HG02938 (cell line): ENCODE data around the gene CBLC.
"Not testable (repeated sequence)": the region's sequence is repeated elsewhere in the genome, so short reads cannot be mapped to it uniquely, and the experiment has no call there.

Source experiments
- ATAC-seq: cut with Tn5 transposase; IDR thresholded peaks from one replicate; pipeline ENCODE4 v1.9.1; 2021; ENCODE audit warnings: mild to moderate bottlenecking, moderate library complexity; ENCODE audit not compliant: unreplicated experiment

Gene CBLC

DNA sequence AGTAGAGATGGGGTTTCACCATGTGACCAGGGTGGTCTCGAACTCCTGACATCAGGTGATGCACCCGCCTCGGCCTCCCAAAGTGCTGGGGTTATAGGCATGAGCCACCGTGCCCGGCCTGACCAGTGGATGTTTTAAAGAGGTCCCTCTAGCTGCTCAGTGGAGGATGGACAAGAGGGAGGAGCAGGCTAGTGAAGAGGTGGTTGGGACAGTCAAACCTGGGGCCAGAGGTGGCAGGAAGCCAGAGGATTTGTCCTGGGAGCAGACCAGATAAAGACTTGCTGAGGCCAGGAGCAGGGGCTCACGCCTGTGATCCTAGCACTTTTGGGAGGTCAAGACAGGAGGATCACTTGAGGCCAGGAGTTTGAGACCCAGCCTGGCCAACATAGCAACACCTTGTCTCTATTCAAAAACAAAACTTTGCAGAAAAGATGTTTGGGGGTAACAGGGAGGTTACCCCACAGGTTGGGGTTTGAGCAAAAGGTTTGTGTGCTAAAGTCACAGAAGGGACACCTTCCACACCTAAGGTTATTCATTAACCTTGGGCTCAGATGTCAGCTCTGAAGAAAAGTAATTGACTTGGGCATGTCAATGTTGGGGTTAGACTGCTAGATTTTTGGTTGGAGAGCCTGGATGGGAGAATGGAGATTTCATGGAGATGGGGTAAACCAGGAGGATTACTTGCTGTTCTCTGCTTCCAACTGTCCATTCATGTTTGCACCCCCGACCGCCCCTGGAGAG lies 40.2 kb downstream of the CBLC start:
- no peak for ATAC-seq

DNA sequence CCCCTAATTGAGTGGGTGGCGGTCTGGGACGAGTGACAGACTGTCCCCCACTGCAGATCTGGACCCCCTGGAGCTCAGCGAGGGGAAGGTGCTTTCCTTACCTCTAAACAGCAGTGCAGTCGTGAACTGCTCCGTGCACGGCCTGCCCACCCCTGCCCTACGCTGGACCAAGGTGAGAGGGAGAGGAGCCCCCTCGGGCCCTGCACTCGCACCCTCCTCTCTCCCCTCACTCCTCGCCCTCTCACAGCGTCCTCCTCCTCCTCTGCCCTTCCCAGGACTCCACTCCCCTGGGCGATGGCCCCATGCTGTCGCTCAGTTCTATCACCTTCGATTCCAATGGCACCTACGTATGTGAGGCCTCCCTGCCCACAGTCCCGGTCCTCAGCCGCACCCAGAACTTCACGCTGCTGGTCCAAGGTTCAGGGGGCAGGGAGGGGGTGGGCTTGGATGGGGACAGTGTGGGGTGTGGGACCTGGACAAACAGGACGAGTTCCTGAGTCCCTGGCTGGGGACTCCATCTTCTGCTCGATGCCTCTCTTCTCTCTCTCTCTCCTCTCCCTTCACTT lies 40.9 kb downstream of the CBLC start:
- ATAC-seq, result no peak

GRCh38 chr19:44819246-44819832 lies 41.6 kb downstream of the CBLC start:
- no peak for ATAC-seq

- ATAC-seq, result no peak
Observed at GRCh38 chr19:44820648-44821609, 43.2 kb downstream of the CBLC start.

DNA sequence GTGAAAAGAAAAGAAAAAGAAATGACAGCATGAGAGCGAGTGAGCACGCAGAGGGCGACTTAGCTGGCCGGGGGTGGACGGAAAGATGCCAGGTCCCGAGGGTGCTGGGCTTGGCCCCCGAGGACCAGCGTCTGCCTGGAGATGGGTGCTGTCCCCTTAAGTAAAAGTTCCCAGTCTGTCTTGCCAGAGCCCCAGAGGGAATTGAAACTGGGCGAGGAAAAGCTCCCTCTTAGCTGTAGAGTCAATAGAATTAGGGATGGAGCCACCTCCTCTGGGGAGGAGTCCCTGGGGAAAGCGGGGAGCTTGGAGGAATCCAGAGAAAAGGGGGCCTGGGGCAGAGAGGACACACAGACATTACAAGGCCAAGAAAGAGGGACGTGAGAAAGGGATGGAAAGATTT lies 44.5 kb downstream of the CBLC start:
- no peak for ATAC-seq

DNA sequence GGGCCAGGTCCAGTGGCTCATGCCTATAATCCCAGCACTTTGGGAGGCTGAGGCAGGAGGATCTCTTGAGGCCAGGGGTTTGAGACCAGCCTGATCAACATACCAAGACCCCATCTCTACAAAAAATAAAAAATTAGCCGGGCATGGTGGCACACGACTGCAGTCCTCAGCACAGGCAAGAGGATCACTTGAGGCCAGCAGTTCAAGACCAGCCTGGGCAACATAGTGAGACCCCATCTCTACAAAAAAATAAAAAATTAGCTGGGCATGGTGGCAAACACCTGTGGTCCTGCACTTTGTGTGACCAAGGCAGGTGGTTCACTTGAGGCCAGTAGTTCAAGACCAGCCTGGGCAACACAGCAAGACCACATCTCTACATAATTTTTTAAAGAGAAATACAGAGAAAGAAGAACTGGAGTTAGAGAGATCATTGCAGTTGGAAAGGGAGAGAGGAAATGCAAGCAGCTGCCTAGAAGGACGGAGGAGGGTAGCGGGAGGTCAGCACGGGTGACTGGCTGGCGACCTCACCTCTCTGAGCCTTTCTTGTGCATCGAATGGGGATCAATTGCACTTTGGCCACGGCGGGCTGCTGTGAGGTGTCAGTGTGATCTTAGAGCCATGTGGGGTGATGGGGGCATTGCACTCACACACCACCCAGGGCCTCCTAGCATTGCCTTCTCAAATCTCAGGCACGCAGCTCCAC lies 45.1 kb downstream of the CBLC start:
- no peak for ATAC-seq

DNA sequence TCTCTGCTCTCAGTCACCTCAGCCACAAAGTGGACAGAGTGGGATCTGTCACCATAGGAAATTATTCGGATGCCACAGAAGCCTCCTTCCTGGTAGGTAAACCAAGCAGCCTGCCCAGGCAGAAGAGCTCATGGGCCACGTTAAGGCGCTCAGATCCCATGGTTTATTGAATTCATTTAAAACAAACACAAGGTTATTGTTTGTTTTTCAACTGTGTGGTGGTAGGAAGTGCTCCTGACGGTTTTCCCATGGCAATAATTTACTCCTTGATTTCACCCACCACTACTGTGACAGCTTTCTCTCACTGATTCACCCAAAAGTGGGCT lies 45.6 kb downstream of the CBLC start:
- ATAC-seq, result no peak

DNA sequence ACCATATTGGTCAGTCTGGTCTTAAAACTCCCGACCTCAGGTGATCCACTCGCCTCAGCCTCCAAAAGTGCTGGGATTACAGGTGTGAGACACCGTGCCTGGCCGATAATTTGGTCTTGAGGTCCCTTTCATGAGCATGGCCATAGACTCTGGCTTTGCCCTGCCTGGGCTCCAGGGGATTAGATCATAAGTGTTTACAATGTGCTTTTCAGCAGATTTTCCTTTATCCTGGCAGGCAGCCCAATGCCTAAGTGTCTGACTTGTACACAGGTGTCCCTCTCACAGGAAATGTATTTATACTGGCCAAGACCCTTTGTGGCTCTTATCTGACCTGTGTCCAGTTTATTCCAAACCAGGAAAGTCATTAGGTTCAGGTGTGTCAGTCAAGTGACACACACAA lies 47.1 kb downstream of the CBLC start:
- ATAC-seq, result no peak

GRCh38 chr19:44832875-44833274 lies 55.2 kb downstream of the CBLC start:
- not testable (repeated sequence) for ATAC-seq

DNA sequence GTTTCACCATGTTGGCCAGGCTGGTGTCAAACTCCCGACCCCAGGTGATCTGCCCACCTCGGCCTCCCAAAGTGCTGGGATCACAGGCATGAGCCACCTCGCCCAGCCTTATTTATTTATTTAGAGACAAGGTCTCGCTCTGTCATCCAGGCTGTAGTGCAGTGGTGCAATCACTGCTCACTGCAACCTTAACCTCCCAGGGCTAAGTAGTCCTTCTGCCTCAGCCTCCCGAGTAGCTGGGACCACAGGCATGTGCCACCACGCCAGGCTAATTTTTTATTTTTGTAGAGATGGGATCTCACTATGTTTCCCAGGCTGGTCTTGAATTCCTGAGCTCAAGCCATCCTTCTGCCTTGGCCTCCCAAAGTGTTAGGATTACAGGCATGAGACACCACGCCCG lies 56.7 kb downstream of the CBLC start:
- ATAC-seq, result not testable (repeated sequence)

- no peak for ATAC-seq
Observed at GRCh38 chr19:44839276-44839675, 61.6 kb downstream of the CBLC start.

GRCh38 chr19:44840811-44841210 lies 63.1 kb downstream of the CBLC start:
- no peak for ATAC-seq

DNA sequence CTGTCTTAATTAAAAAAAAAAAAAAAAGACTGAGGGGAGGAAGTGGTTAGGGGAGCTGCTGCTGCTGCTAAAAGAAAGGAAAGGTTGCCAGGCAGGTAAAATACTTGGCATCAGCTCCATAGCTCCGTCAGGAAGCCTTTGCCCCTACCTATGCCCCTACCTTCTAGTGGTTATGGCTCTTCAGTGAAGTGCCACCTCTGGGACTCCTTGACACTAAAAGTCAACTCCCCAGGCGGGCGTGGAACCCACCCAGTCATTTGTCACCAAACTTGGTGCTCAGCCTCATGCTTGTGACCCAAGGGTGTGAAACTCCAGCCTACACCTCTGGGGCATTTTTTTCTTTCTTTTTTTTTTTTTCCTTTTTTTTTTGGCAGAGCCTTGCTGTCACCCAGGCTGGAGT lies 63.5 kb downstream of the CBLC start:
- no peak for ATAC-seq

DNA sequence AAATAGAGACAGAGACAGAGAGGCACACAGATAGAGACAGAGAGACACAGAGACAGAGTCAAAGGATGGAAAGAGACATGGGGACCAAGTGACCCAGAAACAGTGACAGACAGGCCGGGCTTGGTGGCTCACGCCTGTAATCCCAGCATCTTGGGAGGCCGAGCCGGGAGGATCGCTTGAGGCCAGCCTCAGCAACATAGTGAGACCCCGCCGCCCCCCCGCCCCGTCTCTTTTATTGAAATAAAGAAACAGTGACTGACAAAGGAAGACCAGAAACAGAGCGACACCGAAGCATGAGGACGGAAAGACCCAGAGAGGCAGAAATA lies 67.6 kb downstream of the CBLC start:
- no peak for ATAC-seq

GRCh38 chr19:44845612-44846454 lies 68.1 kb downstream of the CBLC start, which contains the start of gene NECTIN2:
TSS of gene NECTIN2 (plus strand) at chr19:44846297. CDS start at chr19:44846526, 229 bp downstream.
- no peak for ATAC-seq

DNA sequence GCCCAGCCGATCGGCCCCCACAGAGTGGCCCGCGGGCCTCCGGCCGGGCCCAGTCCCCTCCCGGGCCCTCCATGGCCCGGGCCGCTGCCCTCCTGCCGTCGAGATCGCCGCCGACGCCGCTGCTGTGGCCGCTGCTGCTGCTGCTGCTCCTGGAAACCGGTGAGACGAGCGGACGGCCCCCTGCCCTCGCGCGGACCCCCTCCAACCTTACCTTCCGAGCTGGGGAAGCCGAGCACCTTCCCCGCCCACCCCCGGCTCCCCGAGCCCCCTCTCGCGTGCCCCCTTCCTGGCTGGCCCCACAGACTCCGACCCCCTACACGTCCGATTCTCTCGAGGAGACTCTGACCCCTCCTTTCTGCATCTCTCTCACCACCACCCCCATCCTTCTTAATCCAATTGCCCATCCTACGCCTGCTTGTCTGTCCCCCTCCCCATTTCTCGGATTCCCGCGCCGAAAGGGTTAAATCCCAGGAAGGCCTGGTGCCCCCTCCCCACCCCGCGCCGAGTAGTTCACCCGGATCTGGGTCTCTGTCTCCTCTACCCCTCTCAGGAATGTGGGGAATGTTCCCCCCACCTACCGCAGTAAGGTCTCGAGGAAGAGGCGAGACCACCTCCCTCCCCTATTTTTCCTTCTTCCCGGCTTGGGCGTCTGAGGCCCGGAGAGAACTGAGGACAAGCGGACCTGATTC lies 68.9 kb downstream of the CBLC start:
- no peak for ATAC-seq

- ATAC-seq, result no peak
Observed at GRCh38 chr19:44847144-44848035, 69.7 kb downstream of the CBLC start.

GRCh38 chr19:44848036-44848811 lies 70.5 kb downstream of the CBLC start:
- no peak for ATAC-seq
